ENCODE results near the gene HERC2. TPM values are rescaled to one million over a fixed set of nuclear protein-coding genes. Genes with fewer than 3 reads are reported as not detected.
A peak's percentile ranks its signal among the peaks of the same experiment; 100 is the strongest.
"Not testable (repeated sequence)": the region's sequence is repeated elsewhere in the genome, so short reads cannot be mapped to it uniquely, and the experiment has no call there.

The HERC2 gene
- total RNA-seq, 1 donor from 2014 or later, result 58.5 TPM

DNA sequence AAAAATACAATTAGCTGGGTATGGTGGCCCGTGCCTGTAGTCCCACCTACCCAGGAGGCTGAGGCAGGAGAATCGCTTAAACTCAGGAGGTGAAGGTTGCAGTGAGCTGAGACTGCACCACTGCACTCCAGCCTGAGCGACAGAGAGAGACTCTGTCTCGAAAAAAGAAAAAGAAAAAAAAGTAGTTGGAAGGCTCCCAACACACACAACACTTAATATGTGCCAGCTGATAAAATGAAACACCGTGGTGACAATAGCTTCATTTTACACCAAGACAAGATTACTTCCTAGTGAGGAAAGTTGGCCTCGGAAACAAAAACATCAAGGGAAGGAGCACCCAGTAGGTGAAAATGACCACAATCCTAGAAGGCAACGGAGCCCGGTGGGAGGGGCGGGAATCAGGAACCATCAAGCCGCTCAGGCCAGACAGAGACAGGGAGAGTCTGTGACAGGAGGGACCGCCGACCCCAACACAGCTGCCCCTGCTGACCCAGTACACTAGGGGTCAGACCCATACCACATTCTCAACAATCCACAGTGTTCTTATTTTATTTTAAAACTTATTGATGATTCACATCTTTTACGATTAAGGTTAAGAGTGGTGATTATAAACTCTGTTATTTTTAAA lies 168.4 kb downstream of the HERC2 start:
- TF ChIP-seq, protein P1, sequence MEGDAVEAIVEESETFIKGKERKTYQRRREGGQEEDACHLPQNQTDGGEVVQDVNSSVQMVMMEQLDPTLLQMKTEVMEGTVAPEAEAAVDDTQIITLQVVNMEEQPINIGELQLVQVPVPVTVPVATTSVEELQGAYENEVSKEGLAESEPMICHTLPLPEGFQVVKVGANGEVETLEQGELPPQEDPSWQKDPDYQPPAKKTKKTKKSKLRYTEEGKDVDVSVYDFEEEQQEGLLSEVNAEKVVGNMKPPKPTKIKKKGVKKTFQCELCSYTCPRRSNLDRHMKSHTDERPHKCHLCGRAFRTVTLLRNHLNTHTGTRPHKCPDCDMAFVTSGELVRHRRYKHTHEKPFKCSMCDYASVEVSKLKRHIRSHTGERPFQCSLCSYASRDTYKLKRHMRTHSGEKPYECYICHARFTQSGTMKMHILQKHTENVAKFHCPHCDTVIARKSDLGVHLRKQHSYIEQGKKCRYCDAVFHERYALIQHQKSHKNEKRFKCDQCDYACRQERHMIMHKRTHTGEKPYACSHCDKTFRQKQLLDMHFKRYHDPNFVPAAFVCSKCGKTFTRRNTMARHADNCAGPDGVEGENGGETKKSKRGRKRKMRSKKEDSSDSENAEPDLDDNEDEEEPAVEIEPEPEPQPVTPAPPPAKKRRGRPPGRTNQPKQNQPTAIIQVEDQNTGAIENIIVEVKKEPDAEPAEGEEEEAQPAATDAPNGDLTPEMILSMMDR (IDR thresholded peaks at IDR 0.05), result peak; percentile 10
- peaks cover 16% of the 10 kb centered on the region for H3K4me1 Mint-ChIP-seq (ENCODE audit: low read depth)
- H3K27me3 Mint-ChIP-seq (ENCODE audit: low read depth), result no peaks in the 10 kb centered on the region
- H3K4me3 Mint-ChIP-seq (ENCODE audit: unreplicated experiment), result peak overlapping the region; percentile 46
- H3K36me3 Mint-ChIP-seq (ENCODE audit: low read depth), result peaks cover 10% of the 10 kb centered on the region
- peaks cover 9% of the 10 kb centered on the region for H3K9me3 Mint-ChIP-seq (ENCODE audit: low read depth)
- peak overlapping the region; percentile 74 for H3K27ac Mint-ChIP-seq (ENCODE audit: unreplicated experiment)
- DNase-seq (ENCODE audit: low spot score), result no peak

DNA sequence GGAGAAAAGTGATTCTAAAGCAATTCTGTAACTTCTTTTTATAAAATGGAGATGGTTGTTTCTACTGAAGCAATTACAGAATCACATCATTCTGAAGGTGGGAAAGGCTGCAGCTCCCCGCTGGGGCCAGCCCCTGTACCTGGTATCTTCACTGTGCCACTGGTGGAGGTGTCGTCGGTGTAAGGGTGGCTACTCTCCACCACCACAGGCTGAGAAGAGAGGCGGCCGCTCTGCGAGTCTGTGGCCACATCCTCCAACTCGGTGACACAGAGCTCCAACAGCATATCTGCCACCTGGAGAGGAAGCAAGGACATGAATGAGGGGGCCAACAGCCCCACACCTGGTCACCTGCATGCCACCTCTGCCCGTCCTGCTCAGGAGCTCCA lies 169.4 kb downstream of the HERC2 start:
- H3K4me3 Mint-ChIP-seq (ENCODE audit: unreplicated experiment); DNase-seq (ENCODE audit: low spot score); H3K27me3 Mint-ChIP-seq (ENCODE audit: low read depth); H3K36me3 Mint-ChIP-seq (ENCODE audit: low read depth); H3K9me3 Mint-ChIP-seq (ENCODE audit: low read depth): not testable (repeated sequence)
- peak overlapping the region; percentile 60 for H3K27ac Mint-ChIP-seq (ENCODE audit: unreplicated experiment)
- peaks cover 24% of the 10 kb centered on the region for H3K4me1 Mint-ChIP-seq (ENCODE audit: low read depth)

DNA sequence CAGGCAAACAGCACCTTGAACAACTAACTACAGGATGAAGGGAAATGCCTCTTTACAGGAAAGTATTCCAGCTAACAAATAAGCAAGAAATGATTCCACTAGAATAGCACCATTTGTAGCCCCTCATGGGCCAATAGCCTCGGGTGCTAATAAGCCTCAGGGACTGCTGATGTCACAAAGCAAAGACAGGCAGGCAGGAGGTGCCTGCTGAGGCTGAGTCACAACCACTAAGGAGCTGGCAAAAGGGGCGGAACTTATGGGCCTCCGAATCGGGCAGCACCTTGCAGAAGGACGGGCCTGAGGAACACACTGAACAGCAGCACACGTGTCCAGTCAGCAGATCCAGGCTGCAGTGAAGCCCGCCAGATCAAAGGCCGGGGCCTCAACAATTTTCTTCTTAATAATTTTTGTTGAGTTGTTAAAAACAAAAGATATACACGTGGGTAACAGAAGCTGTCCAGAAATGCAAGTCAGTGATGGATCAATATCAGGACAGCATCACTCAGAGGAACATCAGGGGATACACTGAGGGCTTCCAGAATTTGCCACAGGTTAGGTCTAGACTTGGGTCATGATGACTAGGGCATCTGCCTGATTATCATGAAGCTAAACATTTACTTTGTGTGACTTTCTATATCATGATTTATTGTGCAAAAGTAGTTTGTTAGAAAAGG lies 170.0 kb downstream of the HERC2 start:
- peaks cover 25% of the 10 kb centered on the region for H3K4me1 Mint-ChIP-seq (ENCODE audit: low read depth)
- H3K27ac Mint-ChIP-seq (ENCODE audit: unreplicated experiment), result peak overlapping the region; percentile 61
- not testable (repeated sequence) for H3K9me3 Mint-ChIP-seq (ENCODE audit: low read depth); DNase-seq (ENCODE audit: low spot score); H3K36me3 Mint-ChIP-seq (ENCODE audit: low read depth); H3K27me3 Mint-ChIP-seq (ENCODE audit: low read depth); H3K4me3 Mint-ChIP-seq (ENCODE audit: unreplicated experiment)

DNA sequence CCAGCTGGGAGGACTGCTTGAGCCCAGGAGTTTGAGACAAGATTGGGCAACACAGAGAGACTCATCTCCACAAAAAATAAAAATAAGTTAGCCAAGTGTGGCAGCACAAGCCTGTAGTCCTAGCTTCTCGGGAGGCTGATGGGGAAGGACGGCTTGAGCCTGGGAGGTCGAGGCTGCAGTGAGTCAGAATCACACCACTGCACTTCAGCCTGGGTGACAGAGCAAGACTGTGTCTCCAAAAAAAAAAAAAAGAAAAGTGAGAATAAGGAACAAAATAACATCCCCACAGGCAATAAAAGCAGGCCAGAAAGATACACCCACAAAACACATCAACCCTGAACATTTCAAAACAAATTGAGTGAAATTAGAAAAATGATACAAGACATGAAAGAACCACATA lies 174.2 kb downstream of the HERC2 start:
- DNase-seq (ENCODE audit: low spot score), result no peak
- peaks cover 31% of the 10 kb centered on the region for H3K36me3 Mint-ChIP-seq (ENCODE audit: low read depth)
- H3K27me3 Mint-ChIP-seq (ENCODE audit: low read depth), result no peaks in the 10 kb centered on the region
- H3K4me1 Mint-ChIP-seq (ENCODE audit: low read depth), result peaks cover 19% of the 10 kb centered on the region
- peak overlapping the region; percentile 76 for H3K27ac Mint-ChIP-seq (ENCODE audit: unreplicated experiment)
- no peak overlapping the region for H3K4me3 Mint-ChIP-seq (ENCODE audit: unreplicated experiment)
- H3K9me3 Mint-ChIP-seq (ENCODE audit: low read depth), result peaks cover 5% of the 10 kb centered on the region
- TF ChIP-seq, protein P1 (IDR thresholded peaks at IDR 0.05), result no peak

DNA sequence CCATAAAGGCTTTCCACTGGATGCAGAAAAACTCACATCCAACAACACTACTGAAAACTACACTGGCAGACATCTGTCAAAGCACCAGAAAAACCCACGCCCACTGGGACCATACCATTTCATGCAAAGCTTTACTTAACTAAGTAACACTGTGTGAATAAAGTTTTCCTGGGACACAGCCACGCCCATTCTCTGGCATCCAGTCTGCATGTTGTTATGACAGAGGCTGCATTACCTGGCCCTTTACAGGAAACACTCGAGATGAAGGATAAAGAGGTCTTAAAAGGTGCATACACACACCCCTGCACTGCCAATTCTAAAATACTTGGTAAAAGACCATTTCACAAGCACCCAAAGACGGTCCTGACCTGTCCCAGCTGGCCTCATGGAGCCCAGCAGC lies 176.6 kb downstream of the HERC2 start:
- H3K36me3 Mint-ChIP-seq (ENCODE audit: low read depth), result peaks cover 35% of the 10 kb centered on the region
- not testable (repeated sequence) for H3K27me3 Mint-ChIP-seq (ENCODE audit: low read depth)

DNA sequence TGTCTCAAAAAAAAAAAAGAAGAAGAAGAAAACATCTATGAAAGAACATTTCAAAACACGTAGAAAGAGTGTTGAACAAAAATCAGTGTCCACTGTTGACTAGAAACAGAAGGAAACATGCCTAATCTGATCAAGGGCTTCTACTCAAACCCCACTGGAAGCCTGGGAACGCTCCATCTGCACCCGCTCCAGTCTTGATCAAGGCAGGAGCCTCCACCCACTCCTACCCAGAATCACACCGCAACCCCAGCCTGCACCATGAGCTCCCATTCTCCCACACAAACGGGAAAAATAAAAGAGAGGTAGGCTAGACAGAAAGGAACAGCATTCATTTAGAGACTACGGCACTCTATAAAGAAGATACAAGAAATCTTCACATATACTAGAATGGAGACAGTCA lies 181.9 kb downstream of the HERC2 start:
- peaks cover 4% of the 10 kb centered on the region for H3K9me3 Mint-ChIP-seq (ENCODE audit: low read depth)
- H3K4me3 Mint-ChIP-seq (ENCODE audit: unreplicated experiment), result no peak overlapping the region
- peaks cover 6% of the 10 kb centered on the region for H3K4me1 Mint-ChIP-seq (ENCODE audit: low read depth)
- DNase-seq (ENCODE audit: low spot score), result no peak
- H3K27me3 Mint-ChIP-seq (ENCODE audit: low read depth), result no peaks in the 10 kb centered on the region
- no peak overlapping the region for H3K27ac Mint-ChIP-seq (ENCODE audit: unreplicated experiment)
- peaks cover 45% of the 10 kb centered on the region for H3K36me3 Mint-ChIP-seq (ENCODE audit: low read depth)
- TF ChIP-seq, protein P1 (IDR thresholded peaks at IDR 0.05), result no peak

More for the DNA sequence above, 176.6 kb downstream of the HERC2 start:
- DNase-seq (ENCODE audit: low spot score); H3K27ac Mint-ChIP-seq (ENCODE audit: unreplicated experiment); H3K4me3 Mint-ChIP-seq (ENCODE audit: unreplicated experiment); H3K9me3 Mint-ChIP-seq (ENCODE audit: low read depth); H3K4me1 Mint-ChIP-seq (ENCODE audit: low read depth): not testable (repeated sequence)

DNA sequence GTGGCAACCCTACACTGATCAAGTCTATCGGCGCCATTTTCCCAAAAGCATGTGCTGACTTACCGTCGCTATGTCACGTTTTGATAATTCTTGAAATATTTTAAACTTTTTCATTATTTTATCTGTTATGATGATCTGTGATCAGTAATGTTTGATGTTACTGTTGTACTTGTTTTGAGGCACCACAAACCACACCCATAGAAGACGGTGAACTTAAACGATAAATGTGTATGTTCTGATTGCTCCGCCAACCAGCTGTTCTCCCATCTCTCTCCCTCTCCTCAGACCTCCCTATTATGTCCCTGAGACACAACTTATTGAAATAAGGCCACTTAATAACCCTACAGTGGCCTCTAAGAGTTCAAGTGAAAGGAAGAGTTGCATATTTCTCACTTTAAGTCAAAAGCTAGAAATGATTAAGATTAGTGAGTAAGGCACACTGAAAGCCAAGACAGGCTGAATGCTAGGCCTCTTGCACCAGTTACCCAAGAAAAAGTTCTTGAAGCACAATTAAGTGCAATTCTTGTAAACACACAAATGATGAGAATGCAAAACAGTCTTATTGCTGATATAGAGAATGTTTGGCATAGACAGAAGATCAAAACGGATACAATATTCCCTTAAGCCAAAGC lies 184.5 kb downstream of the HERC2 start:
- DNase-seq (ENCODE audit: low spot score); H3K4me3 Mint-ChIP-seq (ENCODE audit: unreplicated experiment); H3K27me3 Mint-ChIP-seq (ENCODE audit: low read depth); H3K27ac Mint-ChIP-seq (ENCODE audit: unreplicated experiment); H3K9me3 Mint-ChIP-seq (ENCODE audit: low read depth): not testable (repeated sequence)
- H3K36me3 Mint-ChIP-seq (ENCODE audit: low read depth), result peaks cover 33% of the 10 kb centered on the region
- H3K4me1 Mint-ChIP-seq (ENCODE audit: low read depth), result peaks cover 28% of the 10 kb centered on the region

DNA sequence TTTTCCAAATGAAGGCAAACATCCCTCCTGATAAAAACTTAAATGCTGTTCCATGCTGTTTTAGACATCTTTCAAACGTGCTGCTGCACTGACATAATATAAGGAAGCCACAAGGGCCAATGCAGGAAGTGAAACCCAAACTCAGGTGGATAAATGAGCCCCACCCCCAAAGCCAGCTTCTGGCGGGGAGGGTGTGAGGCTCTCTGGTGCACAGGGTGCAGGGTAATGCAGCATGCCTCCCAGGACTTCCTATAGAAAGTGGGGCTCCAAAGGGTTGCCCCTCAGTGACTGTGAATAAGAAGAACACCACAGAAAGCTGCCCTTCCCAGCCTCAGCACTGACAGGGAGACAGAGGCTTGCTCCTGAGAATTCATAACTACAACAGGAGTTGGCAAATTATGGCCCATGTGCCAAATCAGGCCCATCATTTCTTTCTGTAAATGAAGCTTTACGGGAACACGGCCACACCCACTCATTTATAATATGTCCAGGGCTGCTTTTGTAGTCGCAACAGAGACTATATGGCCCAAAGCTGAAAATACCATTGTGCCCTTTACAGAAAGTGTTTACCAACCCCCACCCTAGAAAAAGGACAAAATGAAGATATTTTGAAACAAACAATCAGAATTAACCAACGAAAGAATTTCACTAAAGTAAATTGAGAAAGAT lies 185.6 kb downstream of the HERC2 start:
- not testable (repeated sequence) for H3K4me3 Mint-ChIP-seq (ENCODE audit: unreplicated experiment); H3K27ac Mint-ChIP-seq (ENCODE audit: unreplicated experiment); H3K9me3 Mint-ChIP-seq (ENCODE audit: low read depth); DNase-seq (ENCODE audit: low spot score); H3K27me3 Mint-ChIP-seq (ENCODE audit: low read depth)
- Mint-ChIP-seq H3K36me3 (ENCODE audit: low read depth) (peaks cover 27% of the 10 kb centered on the region), H3K4me1 (ENCODE audit: low read depth) (peaks cover 33% of the 10 kb centered on the region)

Data from chondrocyte (in vitro differentiated cells).